A673 (cell line): Measurements from ENCODE around the gene HBG2. TPM values are rescaled to one million over a fixed set of nuclear protein-coding genes. Genes with fewer than 3 reads are reported as not detected.

ENCODE experiments used
- BruUV-seq: library from RNA; stranded (reverse); fragments of 400-500 nt; replicated peaks from 2 replicates; lab custom pipeline; 2021; lab: Mats Ljungman, UMichigan
- CTCF ChIA-PET: fragments of 300-600 bp; sonication (Branson Sonifier 250); formaldehyde crosslinking; loops from one replicate; lab custom pipeline; 2022; ENCODE audit warnings: antibody characterized with exemption; lab: Charles Lee
- POLR2A ChIA-PET: fragments of 300-600 bp; sonication (Branson Sonifier 250); formaldehyde crosslinking; loops from one replicate; lab custom pipeline; 2022; ENCODE audit warnings: antibody characterized with exemption; ENCODE audit not compliant: low non-redundant PET; lab: Charles Lee
- DNase-seq: peaks from one replicate; pipeline ENCODE4 v3.0.0-alpha.2; 2015; ENCODE audit warnings: low spot score
- H3K27ac ChIP-seq: fragments of 200-600 bp; sonication (generic); 2 replicates; pipeline ENCODE4 v1.5.1; 2016; ENCODE audit warnings: mixed run types, low read depth, mild to moderate bottlenecking, mixed read lengths, antibody characterized with exemption, low read length; ENCODE audit not compliant: poor library complexity, severe bottlenecking
- H3K27me3 ChIP-seq: fragments of 200-600 bp; sonication (generic); replicated peaks from 2 replicates; pipeline ENCODE4 v1.6.1; 2017; ENCODE audit warnings: mixed run types, low read depth, mild to moderate bottlenecking, mixed read lengths, antibody characterized with exemption, low read length; ENCODE audit not compliant: insufficient read depth, poor library complexity
- H3K36me3 ChIP-seq: fragments of 200-600 bp; sonication (generic); 2 replicates; pipeline ENCODE4 v1.6.1; 2016; ENCODE audit warnings: mixed run types, mild to moderate bottlenecking, mixed read lengths, antibody characterized with exemption, low read length; ENCODE audit not compliant: insufficient read depth, poor library complexity, severe bottlenecking
- H3K4me1 ChIP-seq: fragments of 200-600 bp; sonication (generic); 2 replicates; pipeline ENCODE4 v1.6.1; 2017; ENCODE audit warnings: mixed run types, mild to moderate bottlenecking, mixed read lengths, antibody characterized with exemption, low read length; ENCODE audit not compliant: insufficient read depth, poor library complexity, severe bottlenecking
- H3K4me3 ChIP-seq: fragments of 200-600 bp; sonication (generic); 2 replicates; pipeline ENCODE4 v1.5.1; 2016; ENCODE audit warnings: low read depth, mixed run types, mild to moderate bottlenecking, mixed read lengths, low read length; ENCODE audit not compliant: poor library complexity, severe bottlenecking
- H3K9me3 ChIP-seq: fragments of 200-600 bp; sonication (generic); 2 replicates; pipeline ENCODE4 v1.6.1; 2016; ENCODE audit warnings: mixed run types, low read depth, mild to moderate bottlenecking, mixed read lengths, antibody characterized with exemption, low read length; ENCODE audit not compliant: poor library complexity, severe bottlenecking
- EZH2 ChIP-seq: fragments of 200-600 bp; sonication (generic); IDR thresholded peaks from 2 replicates; pipeline ENCODE4 v1.6.1; 2017; ENCODE audit warnings: borderline replicate concordance, low read depth, mild to moderate bottlenecking, mixed read lengths, antibody characterized with exemption, low read length; ENCODE audit not compliant: poor library complexity, severe bottlenecking
- intact Hi-C: fragments of 100-400 bp; cut with micrococcal nuclease; formaldehyde crosslinking; loops from one replicate; pipeline ENCODE4 v1.10.0; 2022; ENCODE audit not compliant: unreplicated experiment
- total RNA-seq: library from RNA; stranded (reverse); gene quantifications from 2 replicates; pipeline ENCODE4 v1.2.3, GENCODE V29; 2021
- TF ChIP-seq, protein P1 (sequence below): fragments of 300-800, 200-600 bp; sonication (generic); conservative IDR thresholded peaks from 2 replicates; pipeline ENCODE4 v1.5.1; 2017; ENCODE audit warnings: low read depth, mild to moderate bottlenecking, antibody characterized with exemption, low read length, moderate library complexity, mixed read lengths

Gene HBG2
- total RNA-seq, 1 experiment from 2014 or later: not detected

DNA sequence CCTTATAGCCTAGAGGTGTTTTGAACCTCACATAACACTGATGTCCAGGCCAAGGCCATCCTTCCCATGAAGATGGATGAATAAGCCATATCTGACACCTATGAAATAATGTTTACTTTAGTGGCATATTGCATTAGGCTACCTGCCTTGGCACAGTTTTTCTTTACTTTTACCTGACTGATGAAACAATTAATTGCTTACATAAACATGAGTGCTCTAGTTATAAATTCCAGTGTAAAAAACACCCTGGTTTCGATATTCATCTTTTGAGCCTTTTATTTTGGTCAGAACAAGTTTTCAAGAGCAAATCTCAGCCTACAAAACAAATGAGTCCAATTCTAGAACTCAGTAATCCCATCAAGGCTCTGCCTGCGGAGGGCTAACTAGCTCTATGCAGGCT is 22.1 kb upstream of the HBG2 start:
- BruUV-seq: no TSS peak
- POLR2A ChIA-PET: no interaction called here
- CTCF ChIA-PET: no interaction called here

DNA sequence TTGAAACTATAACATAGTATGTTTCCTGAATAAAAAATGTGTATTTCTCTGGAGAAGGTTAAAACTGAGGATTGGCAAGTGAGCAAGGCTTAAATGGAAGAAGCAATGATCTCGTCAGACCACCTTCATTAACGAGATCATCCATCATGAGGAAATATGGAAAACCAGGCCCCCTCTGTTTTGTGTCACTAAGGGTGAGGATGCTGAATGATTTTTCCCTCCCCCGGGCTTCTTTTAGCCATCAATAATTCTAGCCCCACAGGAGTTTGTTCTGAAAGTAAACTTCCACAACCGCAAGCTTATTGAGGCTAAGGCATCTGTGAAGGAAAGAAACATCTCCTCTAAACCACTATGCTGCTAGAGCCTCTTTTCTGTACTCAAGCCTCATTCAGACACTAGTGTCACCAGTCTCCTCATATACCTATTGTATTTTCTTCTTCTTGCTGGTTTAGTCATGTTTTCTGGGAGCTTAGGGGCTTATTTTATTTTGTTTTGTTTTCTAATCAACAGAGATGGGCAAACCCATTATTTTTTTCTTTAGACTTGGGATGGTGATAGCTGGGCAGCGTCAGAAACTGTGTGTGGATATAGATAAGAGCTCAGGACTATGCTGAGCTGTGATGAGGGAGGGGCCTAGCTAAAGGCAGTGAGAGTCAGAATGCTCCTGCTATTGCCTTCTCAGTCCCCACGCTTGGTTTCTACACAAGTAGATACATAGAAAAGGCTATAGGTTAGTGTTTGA is 21.0 kb upstream of the HBG2 start:
- intact Hi-C loops: no loop called here
- ChIA-PET POLR2A (no interaction called here), CTCF (no interaction called here)
- BruUV-seq: no TSS peak
- no peaks in the 10 kb centered on the region for H3K27me3 ChIP-seq
- no peak overlapping the region for H3K27ac ChIP-seq
- DNase-seq: no peak
- no peaks in the 10 kb centered on the region for H3K4me1 ChIP-seq
- no peak overlapping the region for H3K4me3 ChIP-seq
- no peaks in the 10 kb centered on the region for H3K9me3 ChIP-seq
- no peaks in the 10 kb centered on the region for H3K36me3 ChIP-seq
- TF ChIP-seq, protein P1, sequence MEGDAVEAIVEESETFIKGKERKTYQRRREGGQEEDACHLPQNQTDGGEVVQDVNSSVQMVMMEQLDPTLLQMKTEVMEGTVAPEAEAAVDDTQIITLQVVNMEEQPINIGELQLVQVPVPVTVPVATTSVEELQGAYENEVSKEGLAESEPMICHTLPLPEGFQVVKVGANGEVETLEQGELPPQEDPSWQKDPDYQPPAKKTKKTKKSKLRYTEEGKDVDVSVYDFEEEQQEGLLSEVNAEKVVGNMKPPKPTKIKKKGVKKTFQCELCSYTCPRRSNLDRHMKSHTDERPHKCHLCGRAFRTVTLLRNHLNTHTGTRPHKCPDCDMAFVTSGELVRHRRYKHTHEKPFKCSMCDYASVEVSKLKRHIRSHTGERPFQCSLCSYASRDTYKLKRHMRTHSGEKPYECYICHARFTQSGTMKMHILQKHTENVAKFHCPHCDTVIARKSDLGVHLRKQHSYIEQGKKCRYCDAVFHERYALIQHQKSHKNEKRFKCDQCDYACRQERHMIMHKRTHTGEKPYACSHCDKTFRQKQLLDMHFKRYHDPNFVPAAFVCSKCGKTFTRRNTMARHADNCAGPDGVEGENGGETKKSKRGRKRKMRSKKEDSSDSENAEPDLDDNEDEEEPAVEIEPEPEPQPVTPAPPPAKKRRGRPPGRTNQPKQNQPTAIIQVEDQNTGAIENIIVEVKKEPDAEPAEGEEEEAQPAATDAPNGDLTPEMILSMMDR: no peak
- TF ChIP-seq EZH2: no peak

More for the DNA sequence above, 22.1 kb upstream of the HBG2 start:
- no peak for DNase-seq
- H3K4me3 ChIP-seq: no peak overlapping the region
- no peaks in the 10 kb centered on the region for H3K27me3 ChIP-seq
- no peaks in the 10 kb centered on the region for H3K36me3 ChIP-seq
- no peak overlapping the region for H3K27ac ChIP-seq
- TF ChIP-seq EZH2: no peak
- TF ChIP-seq, protein P1: no peak
- intact Hi-C loops: no loop called here
- no peaks in the 10 kb centered on the region for H3K9me3 ChIP-seq
- H3K4me1 ChIP-seq: no peaks in the 10 kb centered on the region

DNA sequence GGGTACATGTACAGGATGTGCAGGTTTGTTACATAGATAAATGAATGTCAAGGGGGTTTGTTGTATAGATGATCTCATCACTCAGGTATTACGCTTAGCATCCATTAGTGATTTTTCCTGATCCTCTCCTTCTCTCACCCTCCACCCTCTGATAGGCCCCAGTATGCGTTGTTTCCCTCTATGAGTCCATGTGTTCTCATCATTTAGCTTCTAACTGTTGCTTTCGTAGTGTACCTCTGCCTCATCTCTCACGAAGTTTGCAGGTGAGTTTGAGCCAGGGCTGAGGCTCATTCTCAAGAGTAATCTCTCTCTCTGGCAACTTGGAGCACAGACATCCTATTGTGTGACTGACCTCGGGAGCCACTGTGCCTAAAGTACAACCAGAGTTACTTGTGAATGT is 19.8 kb upstream of the HBG2 start:
- intact Hi-C loops: no loop called here
- BruUV-seq: no TSS peak
- CTCF ChIA-PET: no interaction called here

More for the DNA sequence above, 19.8 kb upstream of the HBG2 start:
- Histone ChIP-seq H3K4me1 (no peaks in the 10 kb centered on the region), H3K9me3 (no peaks in the 10 kb centered on the region), H3K4me3 (no peak overlapping the region), H3K27ac (no peak overlapping the region), H3K27me3 (no peaks in the 10 kb centered on the region), H3K36me3 (no peaks in the 10 kb centered on the region)
- DNase-seq: no peak
- POLR2A ChIA-PET: no interaction called here
- TF ChIP-seq, protein P1: no peak
- no peak for TF ChIP-seq EZH2
